H1 (cell line): ENCODE results near the gene CTNNA3.

Experiments used
- CEBPB ChIP-seq: IDR thresholded peaks from 2 replicates; pipeline ENCODE4 v1.6.1; 2012; ENCODE audit warnings: low read depth, low read length
- JUN ChIP-seq: IDR thresholded peaks from 2 replicates; pipeline ENCODE4 v1.6.1; 2011; ENCODE audit warnings: low read depth, mild to moderate bottlenecking, improper control_type of control experiment, low read length
- SIN3A ChIP-seq, 2 experiments: IDR thresholded peaks in 1 of 2; conservative IDR thresholded peaks in 1 of 2; 2 replicates each; pipeline ENCODE4 v1.6.1; 2011 to 2012; ENCODE audit warnings: low read length in 2 of 2, improper control_type of control experiment in 1 of 2, low read depth in 1 of 2, mild to moderate bottlenecking in 1 of 2
- SRF ChIP-seq: IDR thresholded peaks from 2 replicates; pipeline ENCODE4 v1.6.1; 2011; ENCODE audit warnings: mild to moderate bottlenecking, low read depth, low read length, moderate library complexity
- SUZ12 ChIP-seq: fragments of 200-600 bp; sonication (generic); IDR thresholded peaks from 2 replicates; pipeline ENCODE4 v1.6.1; 2012; ENCODE audit warnings: mild to moderate bottlenecking, inconsistent platforms, low read length, moderate library complexity, mixed read lengths

DNA sequence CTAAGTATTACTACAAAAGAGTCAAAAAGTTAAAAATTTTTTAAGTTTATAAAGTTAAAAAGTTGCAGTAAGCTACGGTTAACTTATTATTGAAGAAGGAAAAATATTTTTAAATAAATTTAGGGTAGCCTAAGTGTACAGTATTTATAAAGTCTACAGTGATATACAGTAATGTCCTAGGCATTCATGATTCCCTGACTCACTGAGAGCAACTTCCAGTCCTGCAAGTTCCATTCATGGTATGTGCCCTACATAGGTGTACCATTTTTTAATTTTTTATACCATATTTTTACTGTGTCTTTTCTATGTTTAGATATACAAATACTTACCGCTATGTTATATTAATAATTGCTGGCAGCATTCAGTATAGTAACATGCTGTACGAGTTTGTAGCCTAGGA lies 92.3 kb downstream of the CTNNA3 start:
- TF ChIP-seq SRF (no peak), JUN (no peak), CEBPB (no peak), SUZ12 (no peak), SIN3A (conservative IDR thresholded peaks at IDR 0.05 in 1 of 2, IDR thresholded peaks at IDR 0.05 in 1 of 2; ENCODE audit: low read depth in 1 of 2, low read length in 2 of 2) (no peak)
